ENCODE data around the gene ATRN. TPM values are rescaled to one million over a fixed set of nuclear protein-coding genes. Genes with fewer than 3 reads are reported as not detected.
"Not testable (repeated sequence)": the region's sequence is repeated elsewhere in the genome, so short reads cannot be mapped to it uniquely, and the experiment has no call there.

ATRN gene
- total RNA-seq, 1 experiment from 2014 or later: 27.8 TPM

- H3K27ac ChIP-seq: no peak overlapping the region
- no peaks in the 10 kb centered on the region for H3K27me3 ChIP-seq (replicated peaks)
- no peak overlapping the region for H3K4me3 ChIP-seq
- H3K36me3 ChIP-seq: peaks cover 34% of the 10 kb centered on the region
- no peaks in the 10 kb centered on the region for H3K9me3 ChIP-seq (replicated peaks)
- DNase-seq (ENCODE audit: low read depth in 1 of 2, low spot score in 2 of 2): no peak
- H3K4me1 ChIP-seq (replicated peaks): no peaks in the 10 kb centered on the region
These were observed 106.5 kb downstream of the ATRN start for GRCh38 chr20:3577366-3577765.

DNA sequence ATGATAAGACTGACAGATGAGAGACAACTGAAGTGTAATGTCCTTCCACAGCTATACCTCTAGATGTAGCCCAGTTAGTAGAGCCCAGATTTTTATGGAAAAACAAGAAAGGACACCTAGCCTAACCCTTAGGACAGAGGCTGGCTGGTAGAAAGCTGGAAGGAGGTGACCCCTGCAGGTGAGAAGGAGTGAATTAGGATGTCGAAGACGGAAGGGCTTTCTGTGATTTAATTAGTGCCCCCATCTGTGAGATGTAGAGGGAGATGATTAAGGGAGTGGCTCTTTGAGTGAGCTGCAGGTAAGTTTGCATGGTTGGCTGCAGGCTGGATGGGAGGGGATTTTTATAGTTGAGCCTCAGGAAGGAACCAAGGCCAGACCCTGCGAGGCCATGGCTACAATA, 109.6 kb downstream of the ATRN start:
- no peaks in the 10 kb centered on the region for H3K4me1 ChIP-seq (replicated peaks)
- DNase-seq (ENCODE audit: low read depth in 1 of 2, low spot score in 2 of 2): no peak
- H3K9me3 ChIP-seq (replicated peaks): no peaks in the 10 kb centered on the region
- H3K4me3 ChIP-seq: no peak overlapping the region
- peaks cover 40% of the 10 kb centered on the region for H3K36me3 ChIP-seq
- no peak overlapping the region for H3K27ac ChIP-seq
- H3K27me3 ChIP-seq (replicated peaks): no peaks in the 10 kb centered on the region

DNA sequence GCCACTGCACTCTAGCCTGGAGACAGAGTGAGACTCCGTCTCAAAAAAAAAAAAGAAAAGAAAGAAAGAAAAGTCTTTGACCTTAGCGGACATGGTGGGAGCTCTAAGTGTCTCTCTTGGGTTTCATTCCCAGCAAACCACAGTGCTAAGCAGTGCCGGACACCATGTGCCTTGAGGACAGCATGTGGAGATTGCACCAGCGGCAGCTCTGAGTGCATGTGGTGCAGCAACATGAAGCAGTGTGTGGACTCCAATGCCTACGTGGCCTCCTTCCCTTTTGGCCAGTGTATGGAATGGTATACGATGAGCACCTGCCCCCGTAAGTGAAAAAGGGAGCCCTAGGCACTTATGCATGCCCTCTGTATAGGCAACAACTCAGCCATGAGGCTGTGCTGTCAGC, 112.9 kb downstream of the ATRN start:
- no peaks in the 10 kb centered on the region for H3K4me1 ChIP-seq (replicated peaks)
- H3K27me3 ChIP-seq (replicated peaks): no peaks in the 10 kb centered on the region
- H3K27ac ChIP-seq: no peak overlapping the region
- no peak overlapping the region for H3K4me3 ChIP-seq
- DNase-seq (ENCODE audit: low read depth in 1 of 2, low spot score in 2 of 2): no peak
- H3K9me3 ChIP-seq (replicated peaks): no peaks in the 10 kb centered on the region
- peaks cover 14% of the 10 kb centered on the region for H3K36me3 ChIP-seq

DNA sequence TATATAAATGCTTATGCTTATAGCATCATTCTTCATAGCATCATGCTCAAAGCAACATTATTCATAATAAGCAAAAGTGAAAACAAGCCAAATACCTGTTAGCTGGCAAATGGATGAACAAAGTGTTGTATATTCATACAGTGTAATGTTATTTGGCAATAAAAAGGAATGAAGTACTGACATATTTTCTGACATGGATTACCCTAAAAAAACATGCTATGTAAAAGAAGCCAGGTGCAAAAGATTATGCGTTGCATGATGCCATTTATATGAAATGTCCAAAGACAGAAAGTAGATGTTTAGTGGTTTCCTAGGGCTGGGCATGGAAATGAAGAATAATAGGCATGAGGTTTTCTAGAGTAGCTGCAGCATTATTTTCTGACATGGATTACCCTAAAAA, 115.3 kb downstream of the ATRN start:
- DNase-seq (ENCODE audit: low read depth in 1 of 2, low spot score in 2 of 2): no peak
- Histone ChIP-seq H3K9me3 (replicated peaks) (no peaks in the 10 kb centered on the region), H3K27ac (no peak overlapping the region), H3K4me3 (no peak overlapping the region), H3K36me3 (peaks cover 22% of the 10 kb centered on the region), H3K27me3 (replicated peaks) (no peaks in the 10 kb centered on the region), H3K4me1 (replicated peaks) (no peaks in the 10 kb centered on the region)

DNA sequence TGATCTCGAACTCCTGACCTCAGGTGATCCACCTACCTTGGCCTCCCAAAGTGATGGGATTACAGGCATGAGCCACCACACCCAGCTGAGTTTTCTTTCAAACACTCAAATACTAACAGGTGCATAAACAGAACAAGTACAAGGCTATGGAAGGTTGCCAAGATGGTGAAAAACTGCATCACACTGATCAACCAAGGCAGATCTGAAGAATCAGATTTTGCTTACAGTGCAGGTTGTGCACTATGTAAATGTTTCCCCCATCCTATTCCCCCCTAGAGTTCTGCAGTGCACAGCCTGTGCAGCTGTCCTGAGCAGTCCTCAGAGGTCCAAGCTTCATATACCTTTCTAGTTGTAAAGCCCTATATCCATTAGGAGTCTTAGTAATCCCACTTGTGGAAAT, 119.3 kb downstream of the ATRN start:
- Histone ChIP-seq H3K27ac (no peak overlapping the region), H3K4me1 (replicated peaks) (no peaks in the 10 kb centered on the region), H3K27me3 (replicated peaks) (no peaks in the 10 kb centered on the region), H3K4me3 (no peak overlapping the region), H3K36me3 (peaks cover 29% of the 10 kb centered on the region), H3K9me3 (replicated peaks) (no peaks in the 10 kb centered on the region)
- DNase-seq (ENCODE audit: low read depth in 1 of 2, low spot score in 2 of 2): no peak

- Histone ChIP-seq H3K4me3 (no peak overlapping the region), H3K4me1 (replicated peaks) (no peaks in the 10 kb centered on the region), H3K27me3 (replicated peaks) (no peaks in the 10 kb centered on the region), H3K27ac (no peak overlapping the region), H3K36me3 (peaks cover 44% of the 10 kb centered on the region), H3K9me3 (replicated peaks) (no peaks in the 10 kb centered on the region)
- DNase-seq (ENCODE audit: low read depth in 1 of 2, low spot score in 2 of 2): no peak
These were observed 122.1 kb downstream of the ATRN start for GRCh38 chr20:3592931-3593330.

DNA sequence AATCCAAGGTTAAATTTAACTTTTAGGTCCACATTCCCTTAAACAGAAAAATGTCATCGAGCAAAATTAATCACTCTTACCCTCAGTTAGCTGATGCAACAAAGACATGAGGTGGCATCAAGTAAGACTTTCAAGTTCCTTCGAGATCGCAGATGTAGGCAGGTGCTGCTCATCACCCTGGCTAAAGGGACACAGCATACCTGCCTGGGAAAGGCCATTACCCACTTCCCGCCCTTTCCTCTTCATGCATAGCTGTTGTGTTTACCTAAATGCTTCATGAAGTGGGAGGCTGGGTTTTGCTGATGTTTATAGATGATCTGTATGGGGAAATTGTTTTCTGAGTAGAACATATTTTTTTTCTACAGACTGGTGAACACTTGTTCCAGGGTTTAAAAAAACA, 124.7 kb downstream of the ATRN start:
- Histone ChIP-seq H3K27me3 (replicated peaks) (no peaks in the 10 kb centered on the region), H3K4me3 (no peak overlapping the region), H3K36me3 (peaks cover 44% of the 10 kb centered on the region), H3K27ac (no peak overlapping the region), H3K4me1 (replicated peaks) (no peaks in the 10 kb centered on the region), H3K9me3 (replicated peaks) (no peaks in the 10 kb centered on the region)
- no peak for DNase-seq (ENCODE audit: low read depth in 1 of 2, low spot score in 2 of 2)

- Histone ChIP-seq H3K27ac (no peak overlapping the region), H3K4me3 (no peak overlapping the region), H3K27me3 (replicated peaks) (no peaks in the 10 kb centered on the region), H3K9me3 (replicated peaks) (no peaks in the 10 kb centered on the region), H3K36me3 (peaks cover 10% of the 10 kb centered on the region; the same call in 1 of the 2 replicates), H3K4me1 (replicated peaks) (no peaks in the 10 kb centered on the region)
- DNase-seq (ENCODE audit: low read depth in 1 of 2, low spot score in 2 of 2): no peak
These were observed 132.3 kb downstream of the ATRN start for GRCh38 chr20:3603108-3603507.

GRCh38 chr20:3605386-3605886, 134.6 kb downstream of the ATRN start:
- not testable (repeated sequence) for H3K4me1 ChIP-seq (replicated peaks); H3K27ac ChIP-seq; DNase-seq (ENCODE audit: low read depth in 1 of 2, low spot score in 2 of 2); H3K27me3 ChIP-seq (replicated peaks); H3K9me3 ChIP-seq (replicated peaks); H3K4me3 ChIP-seq; H3K36me3 ChIP-seq

- no peak for DNase-seq (ENCODE audit: low read depth in 1 of 2, low spot score in 2 of 2)
- peaks cover 6% of the 10 kb centered on the region; the same call in 1 of the 2 replicates for H3K36me3 ChIP-seq
- H3K4me3 ChIP-seq: no peak overlapping the region
- H3K4me1 ChIP-seq (replicated peaks): no peaks in the 10 kb centered on the region
- H3K27me3 ChIP-seq (replicated peaks): no peaks in the 10 kb centered on the region
- H3K27ac ChIP-seq: no peak overlapping the region
- H3K9me3 ChIP-seq (replicated peaks): no peaks in the 10 kb centered on the region
These were observed 135.2 kb downstream of the ATRN start for GRCh38 chr20:3606021-3606420.

DNA sequence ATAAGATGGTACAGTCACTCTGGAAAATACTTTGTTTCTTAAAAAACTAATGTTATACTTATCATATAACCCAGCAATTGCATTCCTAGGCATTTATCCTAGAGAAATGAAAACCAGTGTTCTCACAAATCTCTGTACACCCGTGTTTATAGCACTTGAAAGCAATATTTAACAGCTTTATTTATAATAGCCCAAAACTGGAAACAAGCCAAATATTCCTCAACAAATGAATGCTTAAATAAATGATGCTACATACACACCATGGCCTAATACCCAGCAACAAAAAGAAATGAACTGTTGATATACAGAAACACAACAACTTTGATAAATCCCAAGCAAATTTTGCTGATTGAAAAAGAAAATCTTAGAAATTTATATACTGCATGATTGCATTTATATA, 141.1 kb downstream of the ATRN start:
- no peak for DNase-seq (ENCODE audit: low read depth in 1 of 2, low spot score in 2 of 2)
- Histone ChIP-seq H3K36me3 (no peaks in the 10 kb centered on the region), H3K27me3 (replicated peaks) (no peaks in the 10 kb centered on the region), H3K9me3 (replicated peaks) (no peaks in the 10 kb centered on the region), H3K4me3 (no peak overlapping the region), H3K4me1 (replicated peaks) (peaks cover 6% of the 10 kb centered on the region; the same call in 1 of the 2 replicates), H3K27ac (no peak overlapping the region)

DNA sequence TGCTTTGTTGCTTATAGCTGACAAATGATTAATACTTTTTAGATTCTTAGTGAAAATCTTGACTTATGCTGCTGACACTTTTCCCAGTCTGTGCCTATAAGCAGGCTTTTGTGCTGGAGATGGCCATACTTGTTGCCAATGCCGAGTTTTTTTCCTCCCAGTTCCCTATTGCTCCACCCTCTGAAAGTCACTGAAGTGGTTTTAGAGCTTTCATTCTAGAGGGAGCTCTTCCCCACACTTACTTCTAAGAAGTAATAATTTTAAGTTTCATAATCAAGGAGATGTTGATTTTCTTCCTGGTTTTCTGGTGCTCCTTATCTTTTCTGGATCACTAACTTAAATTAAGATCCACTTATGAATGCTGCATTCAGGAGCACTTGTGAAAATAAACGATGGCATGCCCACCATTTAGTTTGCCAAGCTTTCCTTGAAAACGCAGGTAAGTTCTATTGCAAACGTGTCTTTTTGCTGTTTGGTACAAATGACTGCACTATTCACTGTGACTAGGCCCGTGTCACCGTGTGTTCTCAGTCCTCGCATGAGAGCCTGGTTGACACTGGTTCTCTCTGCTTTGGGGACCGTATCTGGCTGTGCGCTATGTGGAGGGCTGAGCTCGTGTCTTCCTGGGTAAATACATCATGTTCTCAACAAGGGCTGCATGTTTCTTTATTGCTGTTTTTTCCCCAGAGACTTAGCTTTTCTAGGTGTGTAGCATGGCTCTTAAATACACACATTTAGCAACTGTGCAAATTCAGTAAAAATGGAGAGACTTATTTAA, 142.2 kb downstream of the ATRN start:
- DNase-seq (ENCODE audit: low read depth in 1 of 2, low spot score in 2 of 2): no peak
- H3K9me3 ChIP-seq (replicated peaks): no peaks in the 10 kb centered on the region
- no peaks in the 10 kb centered on the region for H3K36me3 ChIP-seq
- peaks cover 6% of the 10 kb centered on the region; the same call in 1 of the 2 replicates for H3K4me1 ChIP-seq (replicated peaks)
- H3K27ac ChIP-seq: no peak overlapping the region
- no peak overlapping the region for H3K4me3 ChIP-seq
- no peaks in the 10 kb centered on the region for H3K27me3 ChIP-seq (replicated peaks)

DNA sequence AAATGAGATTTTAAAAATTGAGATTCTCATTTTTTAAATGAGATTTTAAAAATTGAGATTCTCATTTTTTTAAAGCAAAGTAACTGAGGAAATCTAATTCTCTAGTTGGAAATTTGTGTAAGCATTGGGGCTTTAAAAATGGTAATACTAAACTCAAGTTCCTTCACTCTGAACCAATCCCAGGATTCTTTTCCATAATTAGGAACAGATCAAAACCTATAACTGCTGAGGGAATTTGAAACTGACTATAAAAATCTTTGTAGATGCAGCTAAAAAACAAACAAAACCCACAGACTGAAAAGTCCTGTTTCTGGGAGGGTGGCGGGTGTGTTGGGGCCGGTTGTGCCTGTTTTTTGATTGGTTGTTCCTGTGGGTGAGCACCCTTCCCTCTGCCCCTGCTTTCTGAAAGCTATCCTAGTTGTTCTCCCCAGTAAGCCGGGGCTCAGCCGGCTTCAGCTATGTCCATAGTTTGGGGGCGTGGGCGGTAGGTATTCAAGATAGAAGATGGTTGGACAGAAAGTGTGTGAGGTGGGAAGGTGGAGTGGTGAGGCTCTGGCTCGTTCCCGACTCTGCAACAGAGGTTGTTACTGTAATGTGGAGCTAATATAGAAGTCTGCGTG, 143.1 kb downstream of the ATRN start:
- Histone ChIP-seq H3K27ac (no peak overlapping the region), H3K4me3 (no peak overlapping the region), H3K4me1 (replicated peaks) (peaks cover 6% of the 10 kb centered on the region; the same call in 1 of the 2 replicates), H3K36me3 (no peaks in the 10 kb centered on the region), H3K9me3 (replicated peaks) (no peaks in the 10 kb centered on the region), H3K27me3 (replicated peaks) (no peaks in the 10 kb centered on the region)
- DNase-seq (ENCODE audit: low read depth in 1 of 2, low spot score in 2 of 2): no peak

- Histone ChIP-seq H3K4me1 (replicated peaks) (peaks cover 6% of the 10 kb centered on the region; the same call in 1 of the 2 replicates), H3K27ac (no peak overlapping the region), H3K4me3 (no peak overlapping the region), H3K27me3 (replicated peaks) (no peaks in the 10 kb centered on the region), H3K9me3 (replicated peaks) (no peaks in the 10 kb centered on the region), H3K36me3 (no peaks in the 10 kb centered on the region)
- no peak for DNase-seq (ENCODE audit: low read depth in 1 of 2, low spot score in 2 of 2)
These were observed 143.6 kb downstream of the ATRN start for GRCh38 chr20:3614466-3614865.

All from SJSA1 (cell line).